Lower leg skin (tissue), 3 donors: ENCODE data around the gene CATSPERB.

Source experiments
- CTCF ChIP-seq, 3 donors: fragments of 450-650 bp; IDR thresholded peaks; one replicate each; pipeline ENCODE4 v1.5.1; 2016; ENCODE audit warnings: antibody characterized with exemption in 3 of 3, mild to moderate bottlenecking in 3 of 3, moderate library complexity in 2 of 3
- POLR2A ChIP-seq, 2 donors: fragments of 450-650 bp; IDR thresholded peaks; one replicate each; pipeline ENCODE4 v1.6.1; 2016 to 2017; ENCODE audit warnings: antibody characterized with exemption in 2 of 2, mild to moderate bottlenecking in 1 of 2, moderate library complexity in 1 of 2

DNA sequence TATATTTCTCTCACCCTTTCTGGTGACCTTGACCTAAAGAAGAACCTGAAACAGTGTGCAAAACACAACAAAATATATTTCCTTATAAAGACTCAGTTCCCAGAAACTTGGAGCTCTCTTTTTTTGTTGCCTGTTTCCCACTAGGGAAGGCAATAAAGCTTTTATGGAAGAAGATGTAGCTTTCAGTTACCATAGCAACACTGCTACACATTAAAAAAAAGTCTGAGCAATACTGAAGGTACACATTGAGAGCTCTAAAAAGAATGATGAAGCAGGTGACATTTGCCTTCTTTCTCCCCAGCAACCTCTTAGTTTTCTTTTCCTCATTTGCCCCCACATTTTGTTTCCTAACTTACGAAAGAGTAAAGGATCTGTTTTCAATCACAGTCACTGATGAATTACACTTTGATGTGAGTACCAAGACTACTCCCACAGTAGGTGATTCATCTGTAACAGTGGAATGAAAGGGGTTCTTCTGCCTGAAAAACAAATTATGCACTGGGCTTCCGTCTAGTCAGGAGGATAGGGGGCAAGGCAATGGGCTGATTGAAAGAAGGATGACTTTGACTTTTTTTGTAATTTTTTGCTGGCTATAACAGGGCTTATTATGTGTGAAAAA is 1.1 kb upstream of the CATSPERB start:
- no peak for TF ChIP-seq CTCF (IDR thresholded peaks at IDR 0.05)
- no peak for TF ChIP-seq POLR2A (IDR thresholded peaks at IDR 0.05)
